Measurements from ENCODE around the gene CENPM. TPM values are rescaled to one million over a fixed set of nuclear protein-coding genes. Genes with fewer than 3 reads are reported as not detected.

CENPM gene
- total and polyA plus RNA-seq, 10 of the 15 experiments (the other 5 are each of a cell fraction or from before 2014, with no cell fraction given), result 36.7 to 212 (median 74.7) TPM

- ChIA-PET SMC1A (ENCODE audit: uncharacterized antibody, unreplicated experiment) (interaction anchor here (0.8 to 15.4 kb wide), 4 partner anchors 9 to 55 kb away, joined by 3 to 321 read pairs (median 4); no protein-coding TSS in a partner anchor), RAD21 (ENCODE audit: unreplicated experiment) (interaction anchor here (0.6 to 2.0 kb wide), 5 partner anchors 8 to 58 kb away, joined by 3 to 10 read pairs (median 7); partner anchors contain the start of gene CENPM), CTCF (interaction anchor here (0.8 to 2.2 kb wide), 6 partner anchors 9 to 219 kb away, joined by 3 to 8 read pairs (median 4); partner anchors contain the start of gene CENPM), POLR2A (interaction anchor here (0.5 to 15.3 kb wide), 9 partner anchors 9 to 117 kb away, joined by 3 to 599 read pairs (median 4); partner anchors contain the start of gene CCDC134)
- Histone ChIP-seq H3K79me2 (ENCODE audit: control insufficient read depth, insufficient read depth, low read length) (peaks cover 3% of the 10 kb centered on the region; the same call in 1 of the 2 replicates), H3K9me3 (replicated peaks; ENCODE audit: control insufficient read depth, insufficient read depth, low read length) (no peaks in the 10 kb centered on the region), H3K4me2 (ENCODE audit: control insufficient read depth, insufficient read depth) (no peak overlapping the region), H3K9ac (ENCODE audit: control insufficient read depth, insufficient read depth, low read length) (no peak overlapping the region), H3K4me3 (no peak overlapping the region), H4K20me1 (ENCODE audit: control insufficient read depth, insufficient read depth) (peaks cover 6% of the 10 kb centered on the region; the same call in 1 of the 2 replicates), H3K27ac (ENCODE audit: control insufficient read depth, insufficient read depth) (no peak overlapping the region), H3K4me1 (ENCODE audit: control insufficient read depth, insufficient read depth, low read length) (peaks cover 54% of the 10 kb centered on the region), H2AFZ (ENCODE audit: control insufficient read depth, low read depth, low read length) (no peak overlapping the region), H3K27me3 (replicated peaks in 1 of 2; ENCODE audit: control insufficient read depth in 2 of 2, insufficient read depth in 2 of 2, low read length in 1 of 2) (peaks cover 3 to 6% of the 10 kb centered on the region in 2 experiments; a peak in 3 of 4 replicates), H3K36me3 (ENCODE audit: control insufficient read depth in 2 of 2, insufficient read depth in 2 of 2, low read length in 1 of 2) (no peaks in the 10 kb centered on the region)
- DNase-seq (ENCODE audit: low read depth, low spot score), result no peak
- WGBS (ENCODE audit: insufficient coverage, insufficient replicate concordance, low lambda C conversion rate, missing lambda C conversion rate), result 74% methylated on average over 10 of the region's 10 CpGs
- in situ Hi-C loops (cut with MboI), result no loop called here
- no peak for ATAC-seq
- no peak for FAIRE-seq
- TF ChIP-seq POLR2AphosphoS5 (IDR thresholded peaks at IDR 0.05; ENCODE audit: low read length), result peak; percentile 11; the same call in 1 of the 2 replicates
- TF ChIP-seq NRF1 (conservative IDR thresholded peaks at IDR 0.05; ENCODE audit: low read depth, low read length), result no peak
- no peak for TF ChIP-seq TBL1XR1 (IDR thresholded peaks at IDR 0.05; ENCODE audit: low read depth, low read length)
- intact Hi-C loops (cut with micrococcal nuclease; ENCODE audit: unreplicated experiment), result no loop called here
- no TSS peak for BruUV-seq (replicated peaks)
These were observed 30.1 kb downstream of the CENPM start for GRCh38 chr22:41916745-41917358.

GRCh38 chr22:41915786-41916493 lies 31.0 kb downstream of the CENPM start:
- ChIA-PET CTCF (interaction anchor here (0.8 to 2.2 kb wide), 6 partner anchors 10 to 218 kb away, joined by 3 to 8 read pairs (median 4); partner anchors contain the start of gene CENPM), RAD21 (ENCODE audit: unreplicated experiment) (interaction anchor here (0.6 to 5.8 kb wide), 6 partner anchors 9 to 58 kb away, joined by 3 to 40 read pairs (median 8); partner anchors contain the start of gene CENPM), POLR2A (interaction anchor here (0.5 to 15.3 kb wide), 11 partner anchors 8 to 116 kb away, joined by 3 to 599 read pairs (median 3); partner anchors contain the start of genes CCDC134 and CENPM), SMC1A (ENCODE audit: uncharacterized antibody, unreplicated experiment) (interaction anchor here (0.8 to 15.4 kb wide), 4 partner anchors 10 to 54 kb away, joined by 3 to 321 read pairs (median 4); no protein-coding TSS in a partner anchor)
- in situ Hi-C loops (cut with MboI), result no loop called here
- Histone ChIP-seq H3K79me2 (ENCODE audit: control insufficient read depth, insufficient read depth, low read length) (peaks cover 3% of the 10 kb centered on the region; the same call in 1 of the 2 replicates), H2AFZ (ENCODE audit: control insufficient read depth, low read depth, low read length) (no peak overlapping the region), H4K20me1 (ENCODE audit: control insufficient read depth, insufficient read depth) (peaks cover 6% of the 10 kb centered on the region; the same call in 1 of the 2 replicates), H3K4me2 (ENCODE audit: control insufficient read depth, insufficient read depth) (peak overlapping the region; percentile 89), H3K9ac (ENCODE audit: control insufficient read depth, insufficient read depth, low read length) (no peak overlapping the region; the same call in 1 of the 2 replicates), H3K4me3 (no peak overlapping the region), H3K27me3 (replicated peaks in 1 of 2; ENCODE audit: control insufficient read depth in 2 of 2, insufficient read depth in 2 of 2, low read length in 1 of 2) (peaks cover 6 to 8% of the 10 kb centered on the region in 2 experiments; a peak in 3 of 4 replicates), H3K4me1 (ENCODE audit: control insufficient read depth, insufficient read depth, low read length) (peaks cover 48% of the 10 kb centered on the region), H3K36me3 (ENCODE audit: control insufficient read depth in 2 of 2, insufficient read depth in 2 of 2, low read length in 1 of 2) (no peaks in the 10 kb centered on the region), H3K27ac (ENCODE audit: control insufficient read depth, insufficient read depth) (no peak overlapping the region), H3K9me3 (replicated peaks; ENCODE audit: control insufficient read depth, insufficient read depth, low read length) (no peaks in the 10 kb centered on the region)
- WGBS (ENCODE audit: insufficient coverage, insufficient replicate concordance, low lambda C conversion rate, missing lambda C conversion rate), result 53% methylated on average over 11 of the region's 11 CpGs
- no TSS peak for BruUV-seq (replicated peaks)
- ATAC-seq (no peak), FAIRE-seq (no peak), DNase-seq (ENCODE audit: low read depth, low spot score) (no peak)
- intact Hi-C loops (cut with micrococcal nuclease; ENCODE audit: unreplicated experiment), result no loop called here
- TF ChIP-seq ZNF24 (IDR thresholded peaks at IDR 0.05) (0 out of 2 replicates have a peak, but pooled peaks have one; percentile 35), POLR2AphosphoS5 (IDR thresholded peaks at IDR 0.05; ENCODE audit: low read length) (0 out of 2 replicates have a peak, but pooled peaks have one; percentile 4), RFX5 (IDR thresholded peaks at IDR 0.05; ENCODE audit: low read depth, low read length) (no peak)

Data from GM12878 (cell line).